ENCODE data around the gene SLC1A6.
"Not testable (repeated sequence)": the region's sequence is repeated elsewhere in the genome, so short reads cannot be mapped to it uniquely, and the experiment has no call there.

The SLC1A6 gene

GRCh38 chr19:14979476-14980255 is at the start of gene SLC1A6:
SLC1A6 (minus strand) TSS chr19:14979864; CDS start chr19:14972910, 6,954 bp downstream.
- no peak for DNase-seq (ENCODE audit: low read depth in 2 of 2, low spot score in 1 of 2)

DNA sequence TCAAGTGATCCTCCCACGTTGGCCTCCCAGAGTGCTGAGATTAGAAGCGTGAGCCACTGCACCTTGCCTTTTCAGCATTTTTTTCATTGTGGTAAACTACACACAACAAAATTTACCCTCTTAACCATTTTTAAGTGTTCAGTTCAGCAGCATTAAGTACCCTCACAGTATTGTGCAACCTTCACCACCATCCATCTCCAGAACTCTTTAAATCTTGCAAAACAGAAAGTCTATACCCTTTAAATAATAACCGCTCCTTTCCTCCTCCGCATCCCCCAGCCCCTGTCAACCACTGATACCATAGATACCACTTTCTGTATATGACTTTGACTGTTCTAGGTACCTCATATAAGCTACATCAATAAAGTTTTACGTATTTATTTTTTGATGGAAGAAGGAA is 48.8 kb upstream of the SLC1A6 start:
- no peak for DNase-seq (ENCODE audit: low read depth in 2 of 2, low spot score in 1 of 2)

GRCh38 chr19:15025217-15025616 is 45.6 kb upstream of the SLC1A6 start:
- no peak for DNase-seq (ENCODE audit: low read depth in 2 of 2, low spot score in 1 of 2)

GRCh38 chr19:15022752-15023151 is 43.1 kb upstream of the SLC1A6 start:
- no peak for DNase-seq (ENCODE audit: low read depth in 2 of 2, low spot score in 1 of 2)

- DNase-seq (ENCODE audit: low read depth in 2 of 2, low spot score in 1 of 2): no peak
These were observed 41.8 kb upstream of the SLC1A6 start for GRCh38 chr19:15021286-15022007.

DNA sequence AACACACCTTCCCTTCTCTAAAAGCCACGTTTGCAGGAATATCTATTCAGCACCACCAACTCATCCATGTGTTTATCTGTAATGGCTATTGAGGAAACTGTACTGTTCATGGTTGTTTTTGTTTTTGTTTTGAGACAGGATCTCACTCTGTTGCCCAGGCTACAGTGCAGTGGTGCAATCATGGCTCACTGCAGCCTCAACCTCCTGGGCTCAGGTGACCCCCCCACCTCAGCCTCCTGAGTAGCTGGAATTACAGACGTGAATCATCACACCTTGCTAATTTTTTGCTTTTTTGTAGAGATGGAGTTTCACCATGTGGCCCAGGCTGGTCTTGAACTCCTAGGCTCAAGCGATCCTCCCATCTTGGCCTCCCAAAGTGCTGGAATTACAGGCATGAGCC is 39.2 kb upstream of the SLC1A6 start:
- not testable (repeated sequence) for DNase-seq (ENCODE audit: low read depth in 2 of 2, low spot score in 1 of 2)

GRCh38 chr19:15015946-15016542 is 36.4 kb upstream of the SLC1A6 start:
- no peak for DNase-seq (ENCODE audit: low read depth in 2 of 2, low spot score in 1 of 2)

- DNase-seq (ENCODE audit: low read depth in 2 of 2, low spot score in 1 of 2): no peak
These were observed 34.9 kb upstream of the SLC1A6 start for GRCh38 chr19:15014579-15014978.

DNA sequence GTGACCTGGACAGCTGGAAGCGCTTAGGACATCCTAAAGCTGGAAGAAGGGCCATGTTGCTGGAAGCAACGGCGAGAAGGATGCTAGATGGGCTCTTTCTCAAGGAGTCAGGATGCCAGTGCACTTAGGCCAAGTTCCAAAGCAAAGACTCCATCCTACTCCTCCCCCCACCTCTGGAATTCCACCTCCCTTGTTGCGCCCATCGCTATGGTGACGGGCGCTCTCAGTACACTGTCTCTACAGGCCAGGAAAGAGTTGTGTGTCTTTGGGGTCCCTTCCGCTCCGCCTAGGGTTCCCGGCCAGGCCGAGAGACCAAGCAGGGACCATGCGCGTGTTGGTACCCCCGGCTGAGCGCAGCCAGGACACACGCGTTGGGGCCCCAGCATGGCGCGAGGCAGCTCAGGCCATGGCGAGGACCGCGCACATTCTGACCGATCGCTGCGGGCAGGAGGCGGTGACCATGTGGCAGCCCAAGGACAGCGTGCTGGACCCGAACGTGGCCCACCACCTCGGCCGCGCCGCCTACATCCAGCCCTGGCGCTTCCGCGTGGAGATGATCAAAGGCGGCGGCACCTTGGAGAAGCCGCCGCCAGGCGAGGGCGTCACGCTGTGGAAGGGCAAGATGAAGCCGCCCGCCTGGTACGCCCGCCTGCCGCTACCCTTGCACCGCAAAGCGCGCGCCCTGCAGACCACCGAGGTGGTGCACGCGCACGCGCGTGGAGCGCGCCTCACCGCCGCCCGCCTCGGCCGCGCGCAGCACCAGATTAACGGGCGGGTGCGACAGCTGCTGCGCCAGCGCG is 31.0 kb upstream of the SLC1A6 start:
- DNase-seq (ENCODE audit: low read depth in 2 of 2, low spot score in 1 of 2): no peak

GRCh38 chr19:15008308-15008707 is 28.6 kb upstream of the SLC1A6 start:
- no peak for DNase-seq (ENCODE audit: low read depth in 2 of 2, low spot score in 1 of 2)

DNA sequence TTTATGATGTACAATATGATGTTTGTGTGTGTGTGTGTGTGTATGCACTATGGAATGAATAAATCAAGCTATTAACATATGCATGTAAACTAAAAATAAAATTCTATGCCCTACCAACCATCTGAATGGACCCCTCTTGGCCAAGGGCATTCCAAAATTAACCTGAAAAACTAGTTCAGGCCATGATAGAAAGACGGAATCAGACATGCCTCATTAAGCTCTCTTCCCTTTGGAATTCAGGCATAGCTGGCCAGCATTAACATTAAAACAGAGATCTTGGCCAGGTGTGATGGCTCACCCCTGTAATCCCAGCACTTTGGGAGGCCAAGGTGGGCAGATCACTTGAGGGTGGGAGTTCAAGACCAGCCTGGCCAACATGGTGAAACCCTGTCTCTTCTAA is 18.3 kb upstream of the SLC1A6 start:
- DNase-seq (ENCODE audit: low read depth in 2 of 2, low spot score in 1 of 2): no peak

DNA sequence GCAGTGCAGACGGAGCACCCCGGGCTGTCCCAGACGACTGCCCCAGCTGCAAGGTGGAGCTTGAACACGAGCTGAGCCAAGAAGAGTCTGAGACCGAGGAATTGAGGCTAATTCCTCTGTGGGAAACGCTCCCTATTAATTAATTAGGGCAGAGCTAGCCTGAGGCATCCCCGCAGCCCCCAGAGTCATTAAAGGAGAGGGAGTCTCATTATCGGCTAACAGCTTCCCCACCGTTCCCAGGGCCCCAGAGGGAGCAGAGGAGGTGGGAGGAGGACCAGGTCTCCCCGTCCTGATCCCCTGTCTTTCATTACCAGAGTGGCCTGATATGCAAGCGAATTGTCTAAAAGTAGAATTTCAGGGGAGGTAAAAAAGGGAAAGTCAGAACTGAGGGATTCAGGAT is 13.1 kb upstream of the SLC1A6 start:
- DNase-seq (ENCODE audit: low read depth in 2 of 2, low spot score in 1 of 2): no peak

- no peak for DNase-seq (ENCODE audit: low read depth in 2 of 2, low spot score in 1 of 2)
These were observed 5.5 kb upstream of the SLC1A6 start for GRCh38 chr19:14985133-14985532.

DNA sequence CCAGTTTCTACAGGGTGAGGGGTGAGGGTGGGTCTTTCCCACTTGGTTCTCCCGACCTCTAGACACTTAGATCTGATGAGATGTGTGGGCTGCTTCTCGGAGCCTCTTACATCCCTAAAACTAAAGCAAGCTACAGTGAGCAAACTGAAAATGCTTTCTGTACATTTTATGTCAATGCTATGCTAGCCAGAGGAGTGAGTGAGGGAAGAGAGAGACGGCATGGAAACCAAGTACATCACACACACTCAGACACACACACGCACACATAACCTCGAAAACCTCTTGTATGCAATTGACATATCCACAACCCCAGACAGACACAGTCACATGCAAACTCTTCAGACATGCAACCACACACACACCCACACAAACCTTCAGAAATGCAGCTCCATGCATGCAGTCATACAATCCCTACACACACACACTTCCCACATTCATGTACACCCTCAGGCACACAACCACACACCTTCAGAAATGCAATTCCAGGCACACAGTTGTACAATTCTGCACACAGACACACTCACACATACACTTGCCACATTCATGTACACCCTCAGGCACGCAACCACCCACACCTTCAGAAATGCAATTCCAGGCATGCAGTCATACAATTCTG is 1.4 kb downstream of the SLC1A6 start:
- DNase-seq (ENCODE audit: low read depth in 2 of 2, low spot score in 1 of 2): no peak

DNA sequence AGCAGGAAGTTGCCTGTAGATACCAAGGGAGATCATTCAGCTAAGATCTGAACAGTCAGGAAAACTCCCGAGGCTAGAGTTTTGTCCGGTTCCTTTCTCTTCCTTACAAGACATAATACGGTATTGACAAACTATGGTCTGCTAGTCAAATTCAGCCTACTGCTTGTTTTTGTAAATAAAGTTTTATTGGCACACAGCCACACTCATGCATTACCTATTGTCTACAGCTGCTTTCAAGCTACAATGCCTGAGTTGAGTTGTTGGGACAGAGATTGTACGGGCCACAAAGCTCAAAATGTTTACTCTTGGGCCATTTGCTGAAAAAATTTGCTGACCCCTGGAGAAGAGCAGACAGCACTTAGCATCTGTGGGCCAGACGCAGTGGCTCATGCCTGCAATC is 2.5 kb downstream of the SLC1A6 start:
- DNase-seq (ENCODE audit: low read depth in 2 of 2, low spot score in 1 of 2): no peak

DNA sequence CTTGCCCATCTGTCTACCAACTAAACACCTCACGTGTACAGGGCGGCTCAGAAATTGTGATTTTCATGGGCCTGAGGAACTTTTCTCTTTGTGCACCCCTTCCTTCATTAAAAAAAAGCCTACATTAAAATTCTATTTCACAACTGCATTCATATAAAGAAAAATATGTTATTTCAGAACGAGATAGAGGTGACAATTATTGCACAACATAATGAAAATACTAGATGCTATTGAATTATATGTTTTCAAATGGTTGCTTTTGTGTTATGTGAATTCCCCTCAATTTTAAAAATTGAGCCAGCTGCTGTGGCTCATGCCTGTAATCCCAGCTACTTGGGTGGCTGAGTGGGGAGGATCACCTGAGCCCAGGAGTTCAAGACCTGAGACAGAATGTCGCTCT is 5.2 kb downstream of the SLC1A6 start:
- no peak for DNase-seq (ENCODE audit: low read depth in 2 of 2, low spot score in 1 of 2)

DNA sequence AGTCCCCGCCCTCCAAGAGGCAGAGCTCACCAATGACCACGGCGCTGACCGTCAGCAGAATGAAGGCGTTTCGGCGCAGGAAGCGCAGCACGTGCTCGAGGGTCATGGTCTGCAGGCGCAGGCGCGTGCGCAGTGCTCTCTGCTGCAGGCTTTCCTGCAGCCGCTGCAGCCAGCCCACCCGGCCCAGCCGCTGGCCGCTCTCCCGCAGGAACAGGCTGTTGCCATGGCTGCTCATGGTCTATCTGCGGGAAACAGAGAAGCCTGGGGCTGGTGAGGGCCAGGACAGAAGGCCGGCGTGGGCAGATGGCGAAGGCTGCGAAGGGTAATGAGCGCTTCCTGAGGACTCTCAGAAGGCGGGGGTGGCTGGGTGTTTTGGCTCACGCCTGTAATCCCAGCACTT is 7.0 kb downstream of the SLC1A6 start:
- DNase-seq (ENCODE audit: low read depth in 2 of 2, low spot score in 1 of 2): no peak

GRCh38 chr19:14971474-14971873 is 8.2 kb downstream of the SLC1A6 start:
- DNase-seq (ENCODE audit: low read depth in 2 of 2, low spot score in 1 of 2): no peak

DNA sequence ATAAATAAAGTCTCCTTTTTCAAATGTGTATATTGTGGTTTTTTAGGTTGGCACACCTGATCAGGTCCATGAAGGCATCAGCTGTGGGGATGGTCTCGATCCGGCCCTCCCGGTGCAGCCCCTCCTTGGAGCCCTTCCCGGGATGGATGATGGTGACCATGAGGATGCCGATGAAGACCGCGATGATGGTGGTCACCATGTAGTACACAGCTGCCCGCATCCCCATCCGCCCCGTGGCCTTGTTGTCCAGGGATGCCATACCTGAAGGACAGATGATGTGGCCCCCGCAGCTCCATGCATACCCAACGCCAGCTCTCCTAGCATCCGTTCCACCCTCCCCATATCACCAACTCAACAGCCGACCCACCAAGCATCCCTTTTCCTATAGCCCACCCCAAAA is 11.4 kb downstream of the SLC1A6 start:
- DNase-seq (ENCODE audit: low read depth in 2 of 2, low spot score in 1 of 2): no peak

DNA sequence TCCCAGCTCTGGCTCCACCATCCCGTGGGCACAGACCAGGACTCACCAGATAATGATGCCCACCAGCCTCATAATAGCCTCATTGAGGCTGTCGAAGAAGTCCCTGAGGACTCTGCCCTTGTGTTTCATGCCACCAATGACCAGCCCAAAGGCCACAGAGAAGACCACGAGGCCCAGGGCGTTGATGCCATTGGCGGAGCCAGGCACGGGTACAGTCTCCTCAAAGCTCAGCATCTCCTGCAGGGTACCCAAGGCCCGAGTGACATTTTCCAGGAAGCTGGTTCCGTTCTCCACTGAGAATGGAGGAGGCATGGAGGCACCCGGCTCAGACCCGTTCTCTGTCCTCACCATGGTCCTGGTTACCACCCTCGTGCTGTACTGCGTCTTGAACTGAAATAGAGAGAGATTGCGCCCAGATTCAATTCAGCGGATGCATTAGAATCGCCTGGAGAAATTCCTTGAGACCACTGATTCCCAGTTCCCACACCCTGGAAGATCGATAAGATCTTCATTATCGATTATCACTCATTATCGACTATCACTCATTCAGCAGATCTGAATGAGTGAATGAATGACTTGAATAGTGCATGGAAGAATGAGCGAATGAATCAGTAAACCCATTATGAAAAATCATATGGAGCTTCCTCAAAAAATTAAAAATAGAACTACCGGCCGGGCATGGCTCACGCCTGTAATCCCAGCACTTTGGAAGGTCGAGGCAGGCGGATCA is 17.5 kb downstream of the SLC1A6 start:
- no peak for DNase-seq (ENCODE audit: low read depth in 2 of 2, low spot score in 1 of 2)

Data from stimulated activated CD8-positive, alpha-beta memory T cell treated with anti-CD3 and anti-CD28 coated beads, Interleukin-4, amount 100 ng/mL, for 4 hours (primary cell).